HCT116 (cell line): ENCODE results near the gene PACS2. TPM values are rescaled to one million over a fixed set of nuclear protein-coding genes. Genes with fewer than 3 reads are reported as not detected.

Source experiments
- ATAC-seq: fragments of 200-7000 bp; cut with Tn5 transposase; 2 replicates; pipeline ENCODE4 v1.9.1; 2020; ENCODE audit warnings: mild to moderate bottlenecking, moderate library complexity
- BruUV-seq: library from RNA; stranded (reverse); fragments of 400-500 nt; replicated peaks from 2 replicates; lab custom pipeline; 2021; lab: Mats Ljungman, UMichigan
- CTCF ChIA-PET: fragments of 300-600 bp; sonication (Branson Sonifier 250); formaldehyde crosslinking; loops from one replicate; lab custom pipeline; 2021; ENCODE audit warnings: antibody characterized with exemption; lab: Charles Lee
- POLR2A ChIA-PET: fragments of 300-600, 350-600 bp; sonication (Branson Sonifier 250); formaldehyde crosslinking; loops from one replicate; lab custom pipeline; 2021; ENCODE audit warnings: antibody characterized with exemption; lab: Charles Lee
- RAD21 ChIA-PET, 2 experiments: fragments of 300-600 bp; sonication (Branson Sonifier 250); formaldehyde crosslinking; loops; one replicate each; lab custom pipeline; 2023; ENCODE audit warnings: low total read pairs in 2 of 2; ENCODE audit not compliant: uncharacterized antibody in 2 of 2, unreplicated experiment in 2 of 2, low non-redundant PET in 1 of 2; lab: Charles Lee
- DNase-seq: peaks from one replicate; pipeline ENCODE4 v3.0.0-alpha.2; 2010; ENCODE audit warnings: low read depth, low spot score
- H2AFZ ChIP-seq: fragments of 200-600 bp; shearing (Covaris generic), sonication (generic); 2 replicates; pipeline ENCODE4 v1.6.1; 2017; ENCODE audit warnings: low read depth, mixed run types, mixed read lengths, antibody characterized with exemption, low read length; ENCODE audit not compliant: poor library complexity, severe bottlenecking
- H3K27ac ChIP-seq: 2 replicates; pipeline ENCODE4 v1.5.1; 2012; ENCODE audit warnings: low read depth, low read length
- H3K27me3 ChIP-seq: fragments of 200-600 bp; sonication (generic); 2 replicates; pipeline ENCODE4 v1.6.1; 2016; ENCODE audit warnings: mixed run types, low read length, mixed read lengths; ENCODE audit not compliant: insufficient read depth
- H3K36me3 ChIP-seq, 2 experiments: fragments of 200-500 bp in 1 of 2; fragments of 200-600 bp in 1 of 2; sonication (Bioruptor generic) in 1 of 2; sonication (generic) in 1 of 2; 2 replicates each; pipeline versions ENCODE4 v1.5.1 to v1.6.1; 2014 to 2016; ENCODE audit warnings: low read length in 2 of 2, inconsistent platforms in 1 of 2, mixed read lengths in 1 of 2, mixed run types in 1 of 2; ENCODE audit not compliant: insufficient read depth in 2 of 2, control insufficient read depth in 1 of 2
- H3K4me1 ChIP-seq, 2 experiments: fragments of 200-600 bp in 1 of 2; sonication (generic) in 1 of 2; 2 replicates each; pipeline versions ENCODE4 v1.5.1 to v1.6.1; 2012 to 2017; ENCODE audit warnings: low read length in 2 of 2, inconsistent platforms in 1 of 2, mild to moderate bottlenecking in 1 of 2, mixed read lengths in 1 of 2, mixed run types in 1 of 2, moderate library complexity in 1 of 2; ENCODE audit not compliant: insufficient read depth in 2 of 2, control insufficient read depth in 1 of 2
- H3K4me2 ChIP-seq: fragments of 200-600 bp; sonication (generic); 2 replicates; pipeline ENCODE4 v1.6.1; 2017; ENCODE audit warnings: mixed run types, low read length, mixed read lengths
- H3K4me3 ChIP-seq, 2 experiments: fragments of 200-600 bp in 1 of 2; sonication (generic) in 1 of 2; replicated peaks in 1 of 2; 2 replicates each; pipeline ENCODE4 v1.5.1; 2011 to 2016; ENCODE audit warnings: low read length in 2 of 2, control low read depth in 1 of 2, low read depth in 1 of 2, mild to moderate bottlenecking in 1 of 2, mixed read lengths in 1 of 2, mixed run types in 1 of 2
- H3K79me2 ChIP-seq: fragments of 200-600 bp; sonication (generic); 2 replicates; pipeline ENCODE4 v1.6.1; 2017; ENCODE audit warnings: mild to moderate bottlenecking, mixed run types, low read length, moderate library complexity, mixed read lengths; ENCODE audit not compliant: insufficient read depth
- H3K9ac ChIP-seq: fragments of 200-600 bp; sonication (generic); 2 replicates; pipeline ENCODE4 v1.6.1; 2016; ENCODE audit warnings: low read length, mixed read lengths
- H3K9me2 ChIP-seq: fragments of 200-600 bp; sonication (generic), shearing (Covaris generic); 2 replicates; pipeline ENCODE4 v1.6.1; 2017; ENCODE audit warnings: mixed run types, mild to moderate bottlenecking, moderate library complexity; ENCODE audit not compliant: insufficient read depth
- H3K9me3 ChIP-seq, 2 experiments: fragments of 200-500 bp in 1 of 2; fragments of 200-600 bp in 1 of 2; sonication (Bioruptor generic) in 1 of 2; sonication (generic) in 1 of 2; 2 replicates each; pipeline ENCODE4 v1.6.1; 2014 to 2017; ENCODE audit warnings: low read length in 2 of 2, mixed read lengths in 2 of 2, inconsistent platforms in 1 of 2, low read depth in 1 of 2, mild to moderate bottlenecking in 1 of 2, mixed run types in 1 of 2, moderate library complexity in 1 of 2; ENCODE audit not compliant: control insufficient read depth in 1 of 2, insufficient read depth in 1 of 2
- H4K20me1 ChIP-seq: fragments of 200-600 bp; sonication (generic), shearing (Covaris generic); 2 replicates; pipeline ENCODE4 v1.6.1; 2017; ENCODE audit warnings: mixed run types, mild to moderate bottlenecking, moderate library complexity; ENCODE audit not compliant: insufficient read depth
- CBX3 ChIP-seq: IDR thresholded peaks from 2 replicates; pipeline ENCODE4 v1.6.1; 2012; ENCODE audit warnings: low read depth
- CEBPB ChIP-seq: IDR thresholded peaks from 2 replicates; pipeline ENCODE4 v1.6.1; 2012; ENCODE audit warnings: low read depth
- CTCF ChIP-seq, 3 experiments: fragments of 200-600 bp in 1 of 3; sonication (generic) in 1 of 3; IDR thresholded peaks in 2 of 3; conservative IDR thresholded peaks in 1 of 3; 2 replicates each; pipeline ENCODE4 v1.5.1; 2012 to 2017; ENCODE audit warnings: low read depth in 2 of 3, low read length in 2 of 3, antibody characterized with exemption in 1 of 3, borderline replicate concordance in 1 of 3, control low read depth in 1 of 3, mild to moderate bottlenecking in 1 of 3, mixed read lengths in 1 of 3, mixed run types in 1 of 3, moderate library complexity in 1 of 3; ENCODE audit not compliant: insufficient read depth in 1 of 3
- ELF1 ChIP-seq: IDR thresholded peaks from 2 replicates; pipeline ENCODE4 v1.6.1; 2012; ENCODE audit warnings: low read depth, borderline replicate concordance
- EZH2 ChIP-seq: fragments of 200-600 bp; sonication (generic); IDR thresholded peaks from 2 replicates; pipeline ENCODE4 v1.6.1; 2017; ENCODE audit warnings: antibody characterized with exemption, mixed run types
- EZH2phosphoT487 ChIP-seq: fragments of 200-600 bp; IDR thresholded peaks from 2 replicates; pipeline ENCODE4 v1.6.1; 2018; ENCODE audit warnings: antibody characterized with exemption, borderline replicate concordance
- MAX ChIP-seq: IDR thresholded peaks from 2 replicates; pipeline ENCODE4 v1.6.1; 2012
- POLR2AphosphoS5 ChIP-seq: IDR thresholded peaks from 2 replicates; pipeline ENCODE4 v1.6.1; 2011; ENCODE audit warnings: mild to moderate bottlenecking, low read depth, low read length, moderate library complexity
- SP1 ChIP-seq: IDR thresholded peaks from 2 replicates; pipeline ENCODE4 v1.6.1; 2012; ENCODE audit warnings: low read depth
- SRF ChIP-seq: IDR thresholded peaks from 2 replicates; pipeline ENCODE4 v1.6.1; 2012; ENCODE audit warnings: low read depth
- YY1 ChIP-seq: IDR thresholded peaks from 2 replicates; pipeline ENCODE4 v1.6.1; 2011; ENCODE audit warnings: low read length, low read depth, moderate library complexity, mild to moderate bottlenecking; ENCODE audit not compliant: insufficient replicate concordance; ENCODE audit errors: extremely low read depth
- ZNF274 ChIP-seq: fragments of 200-500 bp; sonication (Bioruptor generic); IDR thresholded peaks from 2 replicates; pipeline ENCODE4 v1.6.1; 2014; ENCODE audit warnings: mild to moderate bottlenecking, low read depth, low read length, inconsistent platforms
- intact Hi-C: fragments of 100-400 bp; cut with micrococcal nuclease; formaldehyde crosslinking; loops from 2 replicates; pipeline ENCODE4 v1.10.0; 2022
- total RNA-seq: library from RNA; stranded (reverse); gene quantifications from one replicate; pipeline ENCODE4 v1.2.1, GENCODE V29; 2021; ENCODE audit not compliant: unreplicated experiment
- TF ChIP-seq, protein P1 (sequence below): IDR thresholded peaks from 2 replicates; pipeline ENCODE4 v1.6.1; 2012; ENCODE audit warnings: low read depth
- TF ChIP-seq, protein P2 (sequence below): IDR thresholded peaks from 2 replicates; pipeline ENCODE4 v1.6.1; 2012

PACS2 gene
- total RNA-seq, 1 experiment from 2014 or later = 75.5 TPM

DNA sequence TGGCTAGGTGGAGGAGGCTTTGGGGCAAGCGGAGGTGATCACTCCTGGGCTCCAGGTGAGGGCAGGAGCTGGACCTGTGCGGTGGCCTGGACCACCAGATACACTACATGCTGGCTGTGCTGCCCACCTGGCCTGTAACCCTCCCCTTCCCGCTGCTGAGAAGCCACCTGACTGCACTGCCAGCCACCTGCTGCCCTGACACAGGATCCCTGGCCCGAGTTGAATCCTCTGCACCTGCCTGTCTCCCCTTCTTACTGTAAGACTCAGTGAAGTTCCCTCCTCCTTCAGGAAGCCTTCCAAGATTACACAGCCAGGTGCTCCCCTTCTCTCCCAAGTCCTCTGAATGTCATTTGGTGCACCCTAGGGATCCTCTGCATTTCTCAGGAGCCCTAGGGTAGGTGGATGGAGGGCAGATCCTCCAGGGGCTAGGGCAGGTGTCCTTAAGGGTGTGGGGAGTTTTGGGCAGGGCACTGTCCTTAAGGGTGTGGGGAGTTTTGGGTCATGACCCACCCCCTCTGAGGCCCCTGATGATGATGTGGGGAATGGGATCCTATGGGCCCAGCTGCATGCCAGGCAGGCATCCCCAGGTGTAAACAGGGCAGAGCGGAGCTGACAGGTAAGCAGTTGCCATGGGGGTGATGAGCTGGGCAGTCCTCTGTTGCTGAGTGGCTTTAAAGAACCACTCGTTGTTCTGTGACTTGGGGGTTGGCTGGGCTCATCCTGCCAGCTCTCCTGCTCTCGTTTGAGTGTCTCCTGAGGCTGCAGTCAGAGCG lies 98.4 kb downstream of the PACS2 start (continued):
- TF ChIP-seq, protein P1, sequence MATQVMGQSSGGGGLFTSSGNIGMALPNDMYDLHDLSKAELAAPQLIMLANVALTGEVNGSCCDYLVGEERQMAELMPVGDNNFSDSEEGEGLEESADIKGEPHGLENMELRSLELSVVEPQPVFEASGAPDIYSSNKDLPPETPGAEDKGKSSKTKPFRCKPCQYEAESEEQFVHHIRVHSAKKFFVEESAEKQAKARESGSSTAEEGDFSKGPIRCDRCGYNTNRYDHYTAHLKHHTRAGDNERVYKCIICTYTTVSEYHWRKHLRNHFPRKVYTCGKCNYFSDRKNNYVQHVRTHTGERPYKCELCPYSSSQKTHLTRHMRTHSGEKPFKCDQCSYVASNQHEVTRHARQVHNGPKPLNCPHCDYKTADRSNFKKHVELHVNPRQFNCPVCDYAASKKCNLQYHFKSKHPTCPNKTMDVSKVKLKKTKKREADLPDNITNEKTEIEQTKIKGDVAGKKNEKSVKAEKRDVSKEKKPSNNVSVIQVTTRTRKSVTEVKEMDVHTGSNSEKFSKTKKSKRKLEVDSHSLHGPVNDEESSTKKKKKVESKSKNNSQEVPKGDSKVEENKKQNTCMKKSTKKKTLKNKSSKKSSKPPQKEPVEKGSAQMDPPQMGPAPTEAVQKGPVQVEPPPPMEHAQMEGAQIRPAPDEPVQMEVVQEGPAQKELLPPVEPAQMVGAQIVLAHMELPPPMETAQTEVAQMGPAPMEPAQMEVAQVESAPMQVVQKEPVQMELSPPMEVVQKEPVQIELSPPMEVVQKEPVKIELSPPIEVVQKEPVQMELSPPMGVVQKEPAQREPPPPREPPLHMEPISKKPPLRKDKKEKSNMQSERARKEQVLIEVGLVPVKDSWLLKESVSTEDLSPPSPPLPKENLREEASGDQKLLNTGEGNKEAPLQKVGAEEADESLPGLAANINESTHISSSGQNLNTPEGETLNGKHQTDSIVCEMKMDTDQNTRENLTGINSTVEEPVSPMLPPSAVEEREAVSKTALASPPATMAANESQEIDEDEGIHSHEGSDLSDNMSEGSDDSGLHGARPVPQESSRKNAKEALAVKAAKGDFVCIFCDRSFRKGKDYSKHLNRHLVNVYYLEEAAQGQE = no peak
- TF ChIP-seq YY1 = no peak
- no peak for TF ChIP-seq ELF1
- TF ChIP-seq MAX = no peak
- TF ChIP-seq POLR2AphosphoS5 = no peak
- TF ChIP-seq EZH2phosphoT487 = no peak
- no peak for TF ChIP-seq SP1
- no peak for TF ChIP-seq CBX3
- no peak for TF ChIP-seq SRF
- no peak for TF ChIP-seq ZNF274
- TF ChIP-seq CEBPB = no peak

DNA sequence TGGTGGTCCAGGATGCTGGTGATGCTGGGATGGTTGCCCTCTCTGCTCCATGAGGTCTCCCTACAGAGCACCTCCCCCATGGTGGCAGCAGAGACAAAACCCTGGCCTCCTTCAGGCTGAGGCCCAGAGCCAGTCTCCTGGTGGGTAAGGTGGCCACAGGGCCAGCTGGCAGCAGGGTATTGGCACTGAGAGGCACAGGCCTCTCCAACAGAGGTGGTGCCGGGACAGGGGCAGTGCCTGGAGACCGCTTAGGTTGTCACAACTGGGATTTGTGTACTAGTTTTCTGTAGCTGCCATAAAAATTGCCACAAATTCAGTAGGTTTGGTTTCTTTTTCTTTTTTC lies 99.0 kb downstream of the PACS2 start:
- BruUV-seq = no TSS peak
- RAD21 ChIA-PET = no interaction called here
- POLR2A ChIA-PET = no interaction called here
- intact Hi-C loops = no loop called here
- H2AFZ ChIP-seq = no peak overlapping the region
- no peak overlapping the region for H3K27ac ChIP-seq
- no peaks in the 10 kb centered on the region for H3K79me2 ChIP-seq
- no peak for DNase-seq
- no peak overlapping the region for H3K9ac ChIP-seq
- H3K9me2 ChIP-seq = no peaks in the 10 kb centered on the region
- H3K4me3 ChIP-seq = no peak overlapping the region
- TF ChIP-seq SP1 (no peak), POLR2AphosphoS5 (no peak), CTCF (IDR thresholded peaks at IDR 0.05 in 2 of 3, conservative IDR thresholded peaks at IDR 0.05 in 1 of 3; ENCODE audit: borderline replicate concordance in 1 of 3, insufficient read depth in 1 of 3, low read depth in 2 of 3, low read length in 2 of 3) (no peak), ZNF274 (no peak), EZH2 (no peak), EZH2phosphoT487 (no peak)
- TF ChIP-seq, protein P2, sequence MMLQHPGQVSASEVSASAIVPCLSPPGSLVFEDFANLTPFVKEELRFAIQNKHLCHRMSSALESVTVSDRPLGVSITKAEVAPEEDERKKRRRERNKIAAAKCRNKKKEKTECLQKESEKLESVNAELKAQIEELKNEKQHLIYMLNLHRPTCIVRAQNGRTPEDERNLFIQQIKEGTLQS = no peak
- no peaks in the 10 kb centered on the region for H3K36me3 ChIP-seq
- CTCF ChIA-PET = no interaction called here
- H4K20me1 ChIP-seq = no peaks in the 10 kb centered on the region
- ATAC-seq = no peak
- H3K4me1 ChIP-seq = peaks cover 16 to 25% of the 10 kb centered on the region in 2 experiments
- H3K4me2 ChIP-seq = no peak overlapping the region
- no peaks in the 10 kb centered on the region for H3K27me3 ChIP-seq
- no peaks in the 10 kb centered on the region for H3K9me3 ChIP-seq
